Measurements from ENCODE around the gene CBLIF. TPM values are rescaled to one million over a fixed set of nuclear protein-coding genes. Genes with fewer than 3 reads are reported as not detected.

CBLIF gene
- total RNA-seq, 2 experiments from 2014 or later: not detected

DNA sequence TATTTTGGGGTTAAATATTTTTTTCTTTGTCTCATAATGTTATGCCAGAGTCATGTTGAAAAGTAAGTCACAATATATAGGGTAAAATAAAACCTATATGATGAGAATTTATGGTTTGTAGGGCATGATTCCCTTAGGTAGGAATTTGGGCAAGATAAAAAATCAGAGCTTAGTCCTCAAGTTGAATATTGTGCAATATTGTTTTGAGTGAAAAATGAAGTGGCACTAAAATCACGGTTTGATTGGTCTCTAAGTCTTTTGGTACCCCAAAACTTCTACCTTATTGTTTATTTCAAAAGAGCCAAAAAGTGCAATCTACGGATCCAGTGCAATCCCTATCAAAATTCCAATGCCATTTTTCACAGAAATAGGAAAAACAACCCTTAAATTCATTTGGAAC is 33.1 kb downstream of the CBLIF start:
- no peak overlapping the region for H3K4me2 ChIP-seq (ENCODE audit: low read length)
- no peak overlapping the region for H2AFZ ChIP-seq (ENCODE audit: low read length)
- H3K4me1 ChIP-seq (ENCODE audit: insufficient read depth, low read length, poor library complexity, severe bottlenecking): peaks cover 72% of the 10 kb centered on the region
- no peaks in the 10 kb centered on the region for H3K9me2 ChIP-seq (ENCODE audit: insufficient read depth, low read length)
- peaks cover 41% of the 10 kb centered on the region for H3K79me2 ChIP-seq (ENCODE audit: insufficient read depth, low read depth, low read length)
- peaks cover 8% of the 10 kb centered on the region; the same call in 1 of the 2 replicates for H4K20me1 ChIP-seq (ENCODE audit: insufficient read depth, low read length)
- no peaks in the 10 kb centered on the region for H3K9me3 ChIP-seq (ENCODE audit: low read length)
- TF ChIP-seq, protein P1, sequence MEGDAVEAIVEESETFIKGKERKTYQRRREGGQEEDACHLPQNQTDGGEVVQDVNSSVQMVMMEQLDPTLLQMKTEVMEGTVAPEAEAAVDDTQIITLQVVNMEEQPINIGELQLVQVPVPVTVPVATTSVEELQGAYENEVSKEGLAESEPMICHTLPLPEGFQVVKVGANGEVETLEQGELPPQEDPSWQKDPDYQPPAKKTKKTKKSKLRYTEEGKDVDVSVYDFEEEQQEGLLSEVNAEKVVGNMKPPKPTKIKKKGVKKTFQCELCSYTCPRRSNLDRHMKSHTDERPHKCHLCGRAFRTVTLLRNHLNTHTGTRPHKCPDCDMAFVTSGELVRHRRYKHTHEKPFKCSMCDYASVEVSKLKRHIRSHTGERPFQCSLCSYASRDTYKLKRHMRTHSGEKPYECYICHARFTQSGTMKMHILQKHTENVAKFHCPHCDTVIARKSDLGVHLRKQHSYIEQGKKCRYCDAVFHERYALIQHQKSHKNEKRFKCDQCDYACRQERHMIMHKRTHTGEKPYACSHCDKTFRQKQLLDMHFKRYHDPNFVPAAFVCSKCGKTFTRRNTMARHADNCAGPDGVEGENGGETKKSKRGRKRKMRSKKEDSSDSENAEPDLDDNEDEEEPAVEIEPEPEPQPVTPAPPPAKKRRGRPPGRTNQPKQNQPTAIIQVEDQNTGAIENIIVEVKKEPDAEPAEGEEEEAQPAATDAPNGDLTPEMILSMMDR (conservative IDR thresholded peaks at IDR 0.05; ENCODE audit: low read length): no peak
- TF ChIP-seq EZH2phosphoT487 (IDR thresholded peaks at IDR 0.05; ENCODE audit: borderline replicate concordance, low read depth, low read length): no peak
- no peak overlapping the region for H3K4me3 ChIP-seq (ENCODE audit: low read depth, low read length, poor library complexity, severe bottlenecking)
- ChIA-PET POLR2A (interaction anchor here (0.6 to 0.7 kb wide), 4 partner anchors 39 to 759 kb away, joined by 3 to 5 read pairs (median 4); no protein-coding TSS in a partner anchor), CTCF (ENCODE audit: unreplicated experiment) (no interaction called here)
- no TSS peak for BruUV-seq (replicated peaks)
- H3K36me3 ChIP-seq (ENCODE audit: insufficient read depth, low read length): peaks cover 24% of the 10 kb centered on the region
- no peak overlapping the region for H3K27ac ChIP-seq (ENCODE audit: low read depth, low read length, poor library complexity, severe bottlenecking)
- DNase-seq (ENCODE audit: low spot score): no peak
- intact Hi-C loops (cut with micrococcal nuclease; ENCODE audit: unreplicated experiment): loop anchor here (5.0 to 10.0 kb wide), 4 partner anchors 145 to 667 kb away; partner anchors contain the start of genes FAM111A and PATL1

DNA sequence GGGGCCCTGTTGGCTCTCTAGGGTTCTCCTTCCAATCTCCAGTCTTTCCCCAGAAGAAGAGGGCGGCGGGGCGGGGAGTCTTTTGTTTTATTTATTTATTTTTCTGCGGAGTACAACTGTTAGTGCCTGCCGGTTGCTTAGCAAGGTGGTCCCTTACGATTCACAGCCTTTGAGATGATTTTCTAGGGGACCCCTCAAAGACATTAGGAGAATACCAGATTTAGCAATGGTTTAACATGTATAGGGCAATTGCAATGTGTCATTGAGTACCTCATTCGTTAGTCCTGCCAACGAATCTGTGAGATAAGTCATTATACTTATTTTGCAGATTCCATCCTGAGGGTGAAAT is 34.4 kb downstream of the CBLIF start:
- intact Hi-C loops (cut with micrococcal nuclease; ENCODE audit: unreplicated experiment): loop anchor here (2.0 to 10.0 kb wide), 5 partner anchors 56 to 666 kb away; partner anchors contain the start of genes FAM111A, PATL1 and STX3
- peak overlapping the region; percentile 88 for H2AFZ ChIP-seq (ENCODE audit: low read length)
- DNase-seq (ENCODE audit: low spot score): no peak
- no TSS peak for BruUV-seq (replicated peaks)
- peaks cover 37% of the 10 kb centered on the region for H3K36me3 ChIP-seq (ENCODE audit: insufficient read depth, low read length)
- ChIA-PET POLR2A (interaction anchor here (0.6 to 2.6 kb wide), 4 partner anchors 11 to 666 kb away, joined by 3 to 6 read pairs (median 4); no protein-coding TSS in a partner anchor), CTCF (ENCODE audit: unreplicated experiment) (no interaction called here)
- H3K79me2 ChIP-seq (ENCODE audit: insufficient read depth, low read depth, low read length): peaks cover 41% of the 10 kb centered on the region
- no peak for TF ChIP-seq EZH2phosphoT487 (IDR thresholded peaks at IDR 0.05; ENCODE audit: borderline replicate concordance, low read depth, low read length)
- TF ChIP-seq, protein P1 (conservative IDR thresholded peaks at IDR 0.05; ENCODE audit: low read length): no peak
- H3K9me2 ChIP-seq (ENCODE audit: insufficient read depth, low read length): no peaks in the 10 kb centered on the region
- no peaks in the 10 kb centered on the region for H3K9me3 ChIP-seq (ENCODE audit: low read length)
- peak overlapping the region; percentile 80 for H3K27ac ChIP-seq (ENCODE audit: low read depth, low read length, poor library complexity, severe bottlenecking)
- peaks cover 59% of the 10 kb centered on the region for H3K4me1 ChIP-seq (ENCODE audit: insufficient read depth, low read length, poor library complexity, severe bottlenecking)
- H3K4me3 ChIP-seq (ENCODE audit: low read depth, low read length, poor library complexity, severe bottlenecking): peak overlapping the region; percentile 98
- H4K20me1 ChIP-seq (ENCODE audit: insufficient read depth, low read length): peaks cover 8% of the 10 kb centered on the region; the same call in 1 of the 2 replicates
- peak overlapping the region; percentile 66 for H3K4me2 ChIP-seq (ENCODE audit: low read length)
